GM10248 (cell line): ENCODE measurements around the gene KRT15.

ENCODE experiments used
- CTCF ChIA-PET: fragments of 300-600 bp; sonication (Branson Sonifier 250); formaldehyde crosslinking; extraction: SDS; loops from one replicate; lab custom pipeline; 2021; ENCODE audit warnings: antibody characterized with exemption; lab: Yijun Ruan, JAX
- POLR2A ChIA-PET: fragments of 350-650 bp; sonication (Branson Sonifier 250); formaldehyde crosslinking; extraction: SDS; loops from one replicate; lab custom pipeline; 2020; ENCODE audit warnings: antibody characterized with exemption; lab: Yijun Ruan, JAX
- DNase-seq: peaks from one replicate; pipeline ENCODE4 v3.0.0; 2012; ENCODE audit errors: extremely low spot score
- CTCF ChIP-seq: IDR thresholded peaks from 2 replicates; pipeline ENCODE4 v1.5.1; 2012; ENCODE audit warnings: mild to moderate bottlenecking, low read depth; ENCODE audit errors: extremely low read depth, missing control alignments, control extremely low read depth

KRT15 gene

GRCh38 chr17:41556931-41557330, 38.2 kb upstream of the KRT15 start:
- DNase-seq = no peak
- TF ChIP-seq CTCF = no peak
- POLR2A ChIA-PET = no interaction called here
- CTCF ChIA-PET = interaction anchor here (1.3 to 4.4 kb wide), 3 partner anchors 8 to 92 kb away, joined by 3 to 56 read pairs (median 8); no protein-coding TSS in a partner anchor

GRCh38 chr17:41556306-41556705, 37.6 kb upstream of the KRT15 start:
- no peak for DNase-seq
- CTCF ChIA-PET = interaction anchor here (1.3 kb wide), 1 partner anchor 93 kb away, joined by 3 read pairs; no protein-coding TSS in a partner anchor
- no peak for TF ChIP-seq CTCF
- POLR2A ChIA-PET = no interaction called here

- no peak for DNase-seq
- ChIA-PET POLR2A (no interaction called here), CTCF (interaction anchor here (1.4 to 8.2 kb wide), 2 partner anchors 88 to 94 kb away, joined by 3 to 107 read pairs; no protein-coding TSS in a partner anchor)
- TF ChIP-seq CTCF = no peak
These were observed 36.6 kb upstream of the KRT15 start for GRCh38 chr17:41555105-41555887.

GRCh38 chr17:41553987-41554680, 35.4 kb upstream of the KRT15 start:
- ChIA-PET CTCF (interaction anchor here (1.1 to 8.2 kb wide), 3 partner anchors 95 to 136 kb away, joined by 3 to 107 read pairs (median 107); no protein-coding TSS in a partner anchor), POLR2A (no interaction called here)
- no peak for TF ChIP-seq CTCF
- no peak for DNase-seq

- ChIA-PET POLR2A (no interaction called here), CTCF (interaction anchor here (1.1 to 8.2 kb wide), 3 partner anchors 96 to 136 kb away, joined by 3 to 107 read pairs (median 107); no protein-coding TSS in a partner anchor)
- TF ChIP-seq CTCF = no peak
- no peak for DNase-seq
These were observed 34.5 kb upstream of the KRT15 start for GRCh38 chr17:41553176-41553575.

- ChIA-PET POLR2A (no interaction called here), CTCF (interaction anchor here (0.8 to 8.2 kb wide), 5 partner anchors 17 to 705 kb away, joined by 3 to 107 read pairs (median 3); no protein-coding TSS in a partner anchor)
- DNase-seq = no peak
- no peak for TF ChIP-seq CTCF
These were observed 33.8 kb upstream of the KRT15 start for GRCh38 chr17:41552455-41552854.
